ENCODE results near the gene CBFA2T3. TPM values are rescaled to one million over a fixed set of nuclear protein-coding genes. Genes with fewer than 3 reads are reported as not detected.

The CBFA2T3 gene
- total RNA-seq, 1 experiment from 2014 or later: 2.1 TPM

DNA sequence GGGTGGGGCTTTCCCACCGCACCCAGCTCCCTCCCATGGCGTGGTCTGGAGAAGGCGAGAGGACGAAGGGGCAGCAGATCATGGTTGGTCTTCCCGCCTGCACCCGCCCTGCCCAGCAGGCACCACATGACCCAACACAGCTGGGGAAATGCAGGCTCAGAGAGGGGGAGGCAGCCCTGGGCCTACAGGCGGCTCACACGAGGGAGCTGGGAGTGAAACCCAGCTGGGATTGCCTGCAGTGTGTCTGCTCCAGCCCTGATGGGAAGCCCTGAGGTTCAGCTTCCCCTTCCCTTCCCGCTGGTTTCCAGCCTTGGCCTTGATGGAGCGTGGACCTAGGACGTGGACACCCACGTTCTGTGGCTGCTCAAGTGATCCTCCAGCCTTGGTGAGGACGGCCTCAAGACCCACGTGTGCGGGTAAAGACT lies 90.6 kb downstream of the CBFA2T3 start:
- CTCF ChIA-PET: no interaction called here
- POLR2A ChIA-PET: no interaction called here
- TF ChIP-seq CTCF (IDR thresholded peaks at IDR 0.05; ENCODE audit: insufficient read depth in 1 of 2, low read depth in 1 of 2, low read length in 1 of 2, severe bottlenecking in 1 of 2, unreplicated experiment in 1 of 2): no peak
- Histone ChIP-seq H3K27me3 (replicated peaks; ENCODE audit: control insufficient read depth, insufficient read depth, low read length) (no peaks in the 10 kb centered on the region), H3K36me3 (ENCODE audit: control insufficient read depth, insufficient read depth, low read length) (no peaks in the 10 kb centered on the region), H3K4me3 (ENCODE audit: low read depth, low read length) (no peak overlapping the region), H3K4me1 (no peaks in the 10 kb centered on the region), H3K9me3 (no peaks in the 10 kb centered on the region)
- Mint-ChIP-seq H3K27me3 (ENCODE audit: insufficient read depth, unreplicated experiment) (peaks cover 2% of the 10 kb centered on the region), H3K36me3 (ENCODE audit: insufficient read depth, unreplicated experiment) (peaks cover 7% of the 10 kb centered on the region), H3K4me3 (ENCODE audit: unreplicated experiment) (no peak overlapping the region), H3K9me3 (ENCODE audit: unreplicated experiment) (no peaks in the 10 kb centered on the region), H3K4me1 (ENCODE audit: low read depth, unreplicated experiment) (no peaks in the 10 kb centered on the region), H3K27ac (ENCODE audit: unreplicated experiment) (no peak overlapping the region)
- no peak for DNase-seq
- intact Hi-C loops (cut with micrococcal nuclease; ENCODE audit: unreplicated experiment): no loop called here
- BruUV-seq (replicated peaks): no TSS peak

DNA sequence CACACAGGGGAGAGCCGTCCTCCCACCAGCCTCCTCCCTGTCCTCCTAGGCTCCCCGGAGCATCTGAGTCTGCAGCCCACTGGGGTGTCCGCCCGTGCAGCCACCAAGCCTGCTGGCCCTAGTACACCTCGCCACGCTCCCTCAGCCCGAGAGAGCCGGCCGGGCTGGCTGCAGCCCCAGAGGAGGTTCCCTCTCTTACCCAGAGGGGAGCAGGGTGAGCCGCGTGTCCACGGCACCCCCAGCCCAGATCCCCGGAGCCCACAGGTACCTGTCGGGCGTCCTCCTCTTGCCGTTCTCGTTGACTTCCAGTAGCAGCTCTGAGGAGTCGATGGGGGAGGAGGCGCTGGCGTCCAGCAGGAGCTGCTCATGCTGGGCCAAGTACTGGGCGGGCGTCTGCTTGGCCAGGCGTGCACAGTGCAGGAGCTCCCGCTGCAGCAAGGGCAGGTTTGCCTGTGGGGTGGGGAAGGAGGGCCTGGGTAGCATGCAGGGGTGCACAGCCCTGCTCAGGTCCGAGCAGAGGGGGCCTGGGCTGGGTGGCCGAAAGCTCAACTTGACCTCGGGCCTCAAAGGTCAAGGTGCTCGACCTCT lies 91.2 kb downstream of the CBFA2T3 start:
- H3K4me1 ChIP-seq: peaks cover 2% of the 10 kb centered on the region; the same call in 1 of the 2 replicates
- no peak for DNase-seq
- intact Hi-C loops (cut with micrococcal nuclease; ENCODE audit: unreplicated experiment): no loop called here
- H3K36me3 ChIP-seq (ENCODE audit: control insufficient read depth, insufficient read depth, low read length): no peaks in the 10 kb centered on the region
- no peaks in the 10 kb centered on the region for H3K27me3 ChIP-seq (replicated peaks; ENCODE audit: control insufficient read depth, insufficient read depth, low read length)
- Mint-ChIP-seq H3K36me3 (ENCODE audit: insufficient read depth, unreplicated experiment) (peaks cover 7% of the 10 kb centered on the region), H3K4me1 (ENCODE audit: low read depth, unreplicated experiment) (no peaks in the 10 kb centered on the region), H3K4me3 (ENCODE audit: unreplicated experiment) (no peak overlapping the region), H3K27me3 (ENCODE audit: insufficient read depth, unreplicated experiment) (peaks cover 2% of the 10 kb centered on the region), H3K9me3 (ENCODE audit: unreplicated experiment) (no peaks in the 10 kb centered on the region), H3K27ac (ENCODE audit: unreplicated experiment) (no peak overlapping the region)
- no peaks in the 10 kb centered on the region for H3K9me3 ChIP-seq
- H3K4me3 ChIP-seq (ENCODE audit: low read depth, low read length): no peak overlapping the region
- POLR2A ChIA-PET: no interaction called here
- BruUV-seq (replicated peaks): no TSS peak
- no peak for TF ChIP-seq CTCF (IDR thresholded peaks at IDR 0.05; ENCODE audit: insufficient read depth in 1 of 2, low read depth in 1 of 2, low read length in 1 of 2, severe bottlenecking in 1 of 2, unreplicated experiment in 1 of 2)
- CTCF ChIA-PET: interaction anchor here (0.6 kb wide), 1 partner anchor 8 kb away, joined by 5 read pairs; no protein-coding TSS in a partner anchor

DNA sequence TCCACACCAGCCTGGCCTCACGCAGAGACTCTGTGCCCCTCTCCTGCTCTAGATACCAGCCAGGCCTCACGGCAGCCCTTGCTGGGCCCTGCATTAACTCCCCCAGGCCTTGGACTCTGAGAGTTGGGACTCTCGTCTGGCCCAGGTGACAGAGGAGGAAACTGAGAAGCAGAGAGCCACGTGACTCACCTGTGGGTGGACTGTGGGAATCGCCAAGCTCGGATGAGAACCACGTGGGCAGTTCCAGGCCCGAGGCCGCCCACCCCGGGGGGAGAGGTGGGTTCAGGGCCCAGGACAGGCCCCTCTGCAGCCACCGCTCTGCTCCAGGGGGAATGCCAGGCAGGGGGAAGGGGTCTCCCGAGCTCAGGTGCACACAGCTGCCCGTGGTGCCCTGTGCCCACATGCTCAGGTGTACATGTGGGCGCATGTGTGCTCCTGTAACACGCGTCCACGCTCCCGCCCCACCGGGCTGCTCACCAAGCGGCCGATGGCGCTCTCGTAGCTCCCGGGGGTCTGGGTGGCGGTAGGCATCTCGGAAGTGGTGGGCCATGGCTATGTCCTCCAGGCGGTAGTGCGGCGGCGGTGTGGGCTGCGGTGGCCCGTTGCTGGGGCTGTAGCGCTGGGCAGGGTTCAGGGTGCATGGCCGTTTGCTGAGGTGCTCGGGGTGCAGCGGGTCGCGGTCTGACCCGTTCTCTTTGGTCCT lies 92.3 kb downstream of the CBFA2T3 start:
- H3K27me3 Mint-ChIP-seq (ENCODE audit: insufficient read depth, unreplicated experiment): no peaks in the 10 kb centered on the region
- ChIA-PET CTCF (no interaction called here), POLR2A (no interaction called here)
- Histone ChIP-seq H3K4me1 (peaks cover 11% of the 10 kb centered on the region), H3K36me3 (ENCODE audit: control insufficient read depth, insufficient read depth, low read length) (no peaks in the 10 kb centered on the region), H3K9me3 (no peaks in the 10 kb centered on the region), H3K27me3 (replicated peaks; ENCODE audit: control insufficient read depth, insufficient read depth, low read length) (no peaks in the 10 kb centered on the region), H3K4me3 (ENCODE audit: low read depth, low read length) (no peak overlapping the region)
- H3K4me3 Mint-ChIP-seq (ENCODE audit: unreplicated experiment): no peak overlapping the region
- H3K9me3 Mint-ChIP-seq (ENCODE audit: unreplicated experiment): no peaks in the 10 kb centered on the region
- DNase-seq: no peak
- no peak for TF ChIP-seq CTCF (IDR thresholded peaks at IDR 0.05; ENCODE audit: insufficient read depth in 1 of 2, low read depth in 1 of 2, low read length in 1 of 2, severe bottlenecking in 1 of 2, unreplicated experiment in 1 of 2)
- intact Hi-C loops (cut with micrococcal nuclease; ENCODE audit: unreplicated experiment): no loop called here
- no peak overlapping the region for H3K27ac Mint-ChIP-seq (ENCODE audit: unreplicated experiment)
- H3K4me1 Mint-ChIP-seq (ENCODE audit: low read depth, unreplicated experiment): no peaks in the 10 kb centered on the region
- peaks cover 3% of the 10 kb centered on the region for H3K36me3 Mint-ChIP-seq (ENCODE audit: insufficient read depth, unreplicated experiment)
- BruUV-seq (replicated peaks): no TSS peak

All from Caco-2 (cell line).